ENCODE data around the gene ERCC2.

Gene ERCC2

GRCh38 chr19:45346449-45346848 lies 23.9 kb downstream of the ERCC2 start:
- TF ChIP-seq SUZ12 (IDR thresholded peaks at IDR 0.05) (no peak), FOXA1 (IDR thresholded peaks at IDR 0.05) (no peak), FOXK2 (IDR thresholded peaks at IDR 0.05) (no peak), HDGF (IDR thresholded peaks at IDR 0.05; ENCODE audit: borderline replicate concordance) (no peak), ZNF384 (IDR thresholded peaks at IDR 0.05) (no peak), SP1 (IDR thresholded peaks at IDR 0.05) (no peak), CTBP1 (IDR thresholded peaks at IDR 0.05; ENCODE audit: borderline replicate concordance) (no peak), LEF1 (IDR thresholded peaks at IDR 0.05; ENCODE audit: borderline replicate concordance) (no peak), ARNT (IDR thresholded peaks at IDR 0.05) (no peak)
- TF ChIP-seq, protein P1, sequence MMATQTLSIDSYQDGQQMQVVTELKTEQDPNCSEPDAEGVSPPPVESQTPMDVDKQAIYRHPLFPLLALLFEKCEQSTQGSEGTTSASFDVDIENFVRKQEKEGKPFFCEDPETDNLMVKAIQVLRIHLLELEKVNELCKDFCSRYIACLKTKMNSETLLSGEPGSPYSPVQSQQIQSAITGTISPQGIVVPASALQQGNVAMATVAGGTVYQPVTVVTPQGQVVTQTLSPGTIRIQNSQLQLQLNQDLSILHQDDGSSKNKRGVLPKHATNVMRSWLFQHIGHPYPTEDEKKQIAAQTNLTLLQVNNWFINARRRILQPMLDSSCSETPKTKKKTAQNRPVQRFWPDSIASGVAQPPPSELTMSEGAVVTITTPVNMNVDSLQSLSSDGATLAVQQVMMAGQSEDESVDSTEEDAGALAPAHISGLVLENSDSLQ (IDR thresholded peaks at IDR 0.05): no peak
- ChIA-PET POLR2A (no interaction called here), CTCF (no interaction called here)
- no peak for DNase-seq (ENCODE audit: extremely low spot score)

GRCh38 chr19:45345506-45345860 lies 24.9 kb downstream of the ERCC2 start:
- CTCF ChIA-PET: no interaction called here

DNA sequence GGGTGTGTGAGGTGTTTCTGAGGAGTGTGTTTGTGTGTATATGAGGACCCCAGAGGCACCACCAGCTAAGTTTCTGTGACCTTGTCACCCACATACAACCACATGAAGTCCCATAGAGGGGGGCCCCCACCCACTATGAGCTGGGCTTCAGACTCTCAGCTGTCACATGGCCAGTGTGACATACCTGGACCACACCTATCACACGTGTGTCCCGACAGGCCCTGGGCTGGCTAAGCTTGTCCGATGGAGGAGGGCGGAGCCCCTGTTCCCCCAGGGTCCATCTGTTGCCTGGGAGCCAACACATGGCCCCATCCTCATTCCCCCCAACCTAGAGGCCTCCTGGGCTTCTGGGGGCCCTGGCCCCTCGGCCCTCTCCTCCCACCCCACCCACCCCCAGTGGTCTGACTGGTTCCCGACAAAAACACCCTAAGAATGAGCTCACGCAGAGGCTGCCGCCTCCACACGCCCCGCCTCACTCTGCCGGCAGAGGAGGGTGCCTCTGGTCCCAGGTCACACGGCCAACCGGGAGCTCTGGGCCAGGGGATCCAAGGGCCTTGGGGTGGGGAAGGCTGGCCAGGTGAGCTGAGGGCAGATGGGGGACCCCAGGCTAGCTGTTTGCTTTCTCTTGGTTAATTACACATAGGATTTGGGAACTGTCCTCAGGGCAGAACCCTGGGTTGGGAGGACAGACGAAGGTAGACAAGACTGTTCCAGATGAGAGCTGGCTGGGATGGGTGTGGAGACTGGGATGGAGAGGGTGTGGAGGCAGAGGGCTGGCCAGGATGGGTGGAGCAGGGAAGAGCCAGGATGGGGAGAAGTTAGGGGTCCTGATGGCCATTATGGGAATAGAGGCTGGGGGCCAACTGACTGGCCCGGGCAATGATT lies 25.5 kb downstream of the ERCC2 start:
- ChIA-PET POLR2A (interaction anchor here (0.6 to 1.1 kb wide), 3 partner anchors 9 to 167 kb away, joined by 3 read pairs; no protein-coding TSS in a partner anchor), CTCF (no interaction called here)
- no peak for DNase-seq (ENCODE audit: extremely low spot score)
- TF ChIP-seq TARDBP (IDR thresholded peaks at IDR 0.05) (no peak), SUZ12 (IDR thresholded peaks at IDR 0.05) (no peak), ELF4 (IDR thresholded peaks at IDR 0.05) (no peak), HDGF (IDR thresholded peaks at IDR 0.05; ENCODE audit: borderline replicate concordance) (no peak), ZNF384 (IDR thresholded peaks at IDR 0.05) (no peak), CTBP1 (IDR thresholded peaks at IDR 0.05; ENCODE audit: borderline replicate concordance) (no peak), ARNT (IDR thresholded peaks at IDR 0.05) (no peak)

More at GRCh38 chr19:45345506-45345860, 24.9 kb downstream of the ERCC2 start:
- DNase-seq (ENCODE audit: extremely low spot score): no peak
- TF ChIP-seq SP1 (IDR thresholded peaks at IDR 0.05): no peak
- no peak for TF ChIP-seq FOXK2 (IDR thresholded peaks at IDR 0.05)
- no peak for TF ChIP-seq SUZ12 (IDR thresholded peaks at IDR 0.05)
- TF ChIP-seq, protein P1 (IDR thresholded peaks at IDR 0.05): no peak
- no peak for TF ChIP-seq TARDBP (IDR thresholded peaks at IDR 0.05)
- no peak for TF ChIP-seq BHLHE40 (IDR thresholded peaks at IDR 0.05; ENCODE audit: borderline replicate concordance)
- no peak for TF ChIP-seq LEF1 (IDR thresholded peaks at IDR 0.05; ENCODE audit: borderline replicate concordance)
- no peak for TF ChIP-seq ELF4 (IDR thresholded peaks at IDR 0.05)
- TF ChIP-seq FOXM1 (IDR thresholded peaks at IDR 0.05; ENCODE audit: borderline replicate concordance): no peak
- POLR2A ChIA-PET: interaction anchor here (0.9 to 1.1 kb wide), 2 partner anchors 8 to 168 kb away, joined by 3 read pairs; no protein-coding TSS in a partner anchor

GRCh38 chr19:45342911-45343310 lies 27.5 kb downstream of the ERCC2 start:
- TF ChIP-seq BHLHE40 (IDR thresholded peaks at IDR 0.05; ENCODE audit: borderline replicate concordance) (no peak), HDGF (IDR thresholded peaks at IDR 0.05; ENCODE audit: borderline replicate concordance) (no peak), FOXA1 (IDR thresholded peaks at IDR 0.05) (no peak), ARNT (IDR thresholded peaks at IDR 0.05) (no peak), ELF4 (IDR thresholded peaks at IDR 0.05) (no peak), LEF1 (IDR thresholded peaks at IDR 0.05; ENCODE audit: borderline replicate concordance) (no peak), FOXM1 (IDR thresholded peaks at IDR 0.05; ENCODE audit: borderline replicate concordance) (no peak), CTBP1 (IDR thresholded peaks at IDR 0.05; ENCODE audit: borderline replicate concordance) (no peak)
- TF ChIP-seq, protein P1 (IDR thresholded peaks at IDR 0.05): no peak
- no peak for DNase-seq (ENCODE audit: extremely low spot score)
- CTCF ChIA-PET: no interaction called here
- POLR2A ChIA-PET: no interaction called here

DNA sequence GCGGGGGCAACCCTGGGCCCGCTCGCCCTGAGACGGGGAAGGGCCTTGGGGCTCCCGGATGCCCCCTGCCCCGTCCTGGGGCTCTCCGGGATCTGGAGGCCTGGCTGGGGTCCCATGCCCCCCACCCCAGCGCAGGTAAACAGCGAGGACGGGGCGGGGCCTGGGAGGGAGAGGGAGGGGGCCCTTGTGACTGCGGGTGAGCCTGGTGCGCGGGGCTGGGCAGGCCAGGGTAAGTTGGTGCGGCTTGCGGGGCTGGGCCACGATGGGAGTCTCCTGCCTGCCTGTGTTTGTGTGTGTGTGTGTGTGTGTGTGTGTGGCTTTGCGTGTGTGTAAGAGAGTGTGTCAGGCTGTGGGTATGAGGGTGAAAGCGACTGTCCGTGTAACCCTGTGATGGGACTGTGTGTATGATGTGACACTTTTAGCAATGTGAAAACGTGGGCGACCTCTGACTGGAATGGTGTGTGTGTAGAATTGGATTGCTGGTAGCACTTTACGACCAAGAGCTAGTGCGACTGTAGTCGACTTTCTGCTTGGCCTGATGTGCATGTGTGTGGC lies 29.4 kb downstream of the ERCC2 start:
- DNase-seq (ENCODE audit: extremely low spot score): no peak
- ChIA-PET CTCF (no interaction called here), POLR2A (no interaction called here)
- no peak for TF ChIP-seq LEF1 (IDR thresholded peaks at IDR 0.05; ENCODE audit: borderline replicate concordance)
- TF ChIP-seq NFRKB (IDR thresholded peaks at IDR 0.05): no peak
- TF ChIP-seq, protein P1 (IDR thresholded peaks at IDR 0.05): no peak
- TF ChIP-seq FOXM1 (IDR thresholded peaks at IDR 0.05; ENCODE audit: borderline replicate concordance): no peak
- TF ChIP-seq SP1 (IDR thresholded peaks at IDR 0.05): no peak
- TF ChIP-seq ARNT (IDR thresholded peaks at IDR 0.05): no peak
- TF ChIP-seq FOXA1 (IDR thresholded peaks at IDR 0.05): no peak
- TF ChIP-seq HDGF (IDR thresholded peaks at IDR 0.05; ENCODE audit: borderline replicate concordance): no peak
- TF ChIP-seq SUZ12 (IDR thresholded peaks at IDR 0.05): no peak
- no peak for TF ChIP-seq CTBP1 (IDR thresholded peaks at IDR 0.05; ENCODE audit: borderline replicate concordance)
- TF ChIP-seq TARDBP (IDR thresholded peaks at IDR 0.05): no peak
- TF ChIP-seq BHLHE40 (IDR thresholded peaks at IDR 0.05; ENCODE audit: borderline replicate concordance): no peak
- no peak for TF ChIP-seq L3MBTL2 (conservative IDR thresholded peaks at IDR 0.05)
- TF ChIP-seq FOXK2 (IDR thresholded peaks at IDR 0.05): no peak
- TF ChIP-seq ZNF384 (IDR thresholded peaks at IDR 0.05): no peak
- TF ChIP-seq ELF4 (IDR thresholded peaks at IDR 0.05): no peak

Data from HEK293T (cell line).